OCI-LY7 (cell line): ENCODE data around the gene OR4D2. TPM values are rescaled to one million over a fixed set of nuclear protein-coding genes. Genes with fewer than 3 reads are reported as not detected.

Experiments
- total RNA-seq, 2 experiments: library from RNA; depleted of rRNA in 1 of 2; stranded (reverse); fragments of >200 nt in 1 of 2; shearing (Covaris generic) in 1 of 2; gene quantifications; 2 replicates each; pipeline ENCODE4 v1.2.3, GENCODE V29; 2014 to 2022

OR4D2 gene
- total RNA-seq, 2 experiments from 2014 or later: not detected

Other genes with a start within 250 kb of the OR4D2 start
- not detected in 2 replicates for gene CUEDC1, start 211.6 kb upstream of the OR4D2 start, total RNA-seq (2014; rRNA removed; shearing (Covaris generic))
- gene CUEDC1, start 211.6 kb upstream of the OR4D2 start, total RNA-seq (2022): 0.13 and 0.74 TPM in 2 replicates
- gene VEZF1, start 178.7 kb upstream of the OR4D2 start, total RNA-seq (2014; rRNA removed; shearing (Covaris generic)): 19.0 and 22.6 TPM in 2 replicates
- gene VEZF1, start 178.7 kb upstream of the OR4D2 start, total RNA-seq (2022): 35.4 and 36.4 TPM in 2 replicates
- gene SRSF1, start 159.7 kb upstream of the OR4D2 start, total RNA-seq (2014; rRNA removed; shearing (Covaris generic)): 582 and 677 TPM in 2 replicates
- 515 and 531 TPM in 2 replicates for gene SRSF1, start 159.7 kb upstream of the OR4D2 start, total RNA-seq (2022)
- gene DYNLL2, start 83.6 kb upstream of the OR4D2 start, total RNA-seq (2014; rRNA removed; shearing (Covaris generic)): 12.4 and 13.4 TPM in 2 replicates
- gene DYNLL2, start 83.6 kb upstream of the OR4D2 start, total RNA-seq (2022): 21.1 and 22.5 TPM in 2 replicates
- not detected in 2 replicates for gene OR4D1, start 18.6 kb upstream of the OR4D2 start, total RNA-seq (2014; rRNA removed; shearing (Covaris generic))
- not detected in 2 replicates for gene OR4D1, start 18.6 kb upstream of the OR4D2 start, total RNA-seq (2022)
- not detected in 2 replicates for gene EPX, start 25.7 kb downstream of the OR4D2 start, total RNA-seq (2014; rRNA removed; shearing (Covaris generic))
- gene EPX, start 25.7 kb downstream of the OR4D2 start, total RNA-seq (2022): not detected in 2 replicates
- gene MKS1, start 52.3 kb downstream of the OR4D2 start, total RNA-seq (2014; rRNA removed; shearing (Covaris generic)): 0.54 and 0.69 TPM in 2 replicates
- 21.6 and 26.9 TPM in 2 replicates for gene MKS1, start 52.3 kb downstream of the OR4D2 start, total RNA-seq (2022)
- gene LPO, start 71.6 kb downstream of the OR4D2 start, total RNA-seq (2014; rRNA removed; shearing (Covaris generic)): not detected in 2 replicates
- gene LPO, start 71.6 kb downstream of the OR4D2 start, total RNA-seq (2022): not detected in 2 replicates
- gene MPO, start 114.0 kb downstream of the OR4D2 start, total RNA-seq (2014; rRNA removed; shearing (Covaris generic)): not detected in 2 replicates
- gene MPO, start 114.0 kb downstream of the OR4D2 start, total RNA-seq (2022): not detected in 2 replicates
- gene TSPOAP1, start 161.8 kb downstream of the OR4D2 start, total RNA-seq (2014; rRNA removed; shearing (Covaris generic)): 24.0 TPM in 2 replicates
- 50.6 and 54.4 TPM in 2 replicates for gene TSPOAP1, start 161.8 kb downstream of the OR4D2 start, total RNA-seq (2022)
- gene SUPT4H1, start 185.2 kb downstream of the OR4D2 start, total RNA-seq (2014; rRNA removed; shearing (Covaris generic)): 41.1 and 56.5 TPM in 2 replicates
- gene SUPT4H1, start 185.2 kb downstream of the OR4D2 start, total RNA-seq (2022): 65.5 and 78.4 TPM in 2 replicates